GM12873 (cell line): ENCODE measurements around the gene DUOXA1.
A peak's percentile ranks its signal among the peaks of the same experiment; 100 is the strongest.

Experiments used
- CTCF ChIP-seq: IDR thresholded peaks from 2 replicates; pipeline ENCODE4 v1.5.1; 2012; ENCODE audit warnings: low read depth, mild to moderate bottlenecking, moderate library complexity, low read length, control low read depth; ENCODE audit not compliant: insufficient read depth; ENCODE audit errors: missing control alignments

Gene DUOXA1

GRCh38 chr15:45143056-45143455 is 13.4 kb upstream of the DUOXA1 start:
- TF ChIP-seq CTCF: no peak

- no peak for TF ChIP-seq CTCF
Measured at GRCh38 chr15:45141386-45141785, 11.7 kb upstream of the DUOXA1 start.

GRCh38 chr15:45140557-45141250 is 11.0 kb upstream of the DUOXA1 start:
- no peak for TF ChIP-seq CTCF

GRCh38 chr15:45139770-45140169 is 10.1 kb upstream of the DUOXA1 start:
- no peak for TF ChIP-seq CTCF

- no peak for TF ChIP-seq CTCF
Measured at GRCh38 chr15:45138814-45139765, 9.4 kb upstream of the DUOXA1 start.

GRCh38 chr15:45137703-45138102 is 8.0 kb upstream of the DUOXA1 start:
- no peak for TF ChIP-seq CTCF

GRCh38 chr15:45136378-45136764 is 6.7 kb upstream of the DUOXA1 start:
- TF ChIP-seq CTCF: peak; percentile 26
